Natural killer cell treated with Interleukin-12 subunit alpha and Interleukin-12 subunit beta and Interleukin-15 and Interleukin-18, amount 100 ng/mL, for 72 hours (primary cell): ENCODE data around the gene TMEM143. TPM values are rescaled to one million over a fixed set of nuclear protein-coding genes. Genes with fewer than 3 reads are reported as not detected.
"Not testable (repeated sequence)": the region's sequence is repeated elsewhere in the genome, so short reads cannot be mapped to it uniquely, and the experiment has no call there.

Source experiments
- ATAC-seq, 2 donors: fragments of 150-1000 bp; cut with Tn5 transposase in 1 of 2; sonication (Bioruptor Pico), chemical (Tn5 transposase) in 1 of 2; 2 replicates each; pipeline ENCODE4 v1.10.0; 2021
- DNase-seq: peaks from one replicate; pipeline ENCODE4 v3.0.0; 2022; ENCODE audit warnings: low spot score
- H3K27ac Mint-ChIP-seq, 2 donors: 1 replicate in 1 of 2; 2 replicates in 1 of 2; pipeline ENCODE4 v1.8.0; 2022; ENCODE audit warnings: mixed read lengths in 2 of 2, mild to moderate bottlenecking in 1 of 2, moderate library complexity in 1 of 2
- H3K27me3 Mint-ChIP-seq, 2 donors: 1 replicate in 1 of 2; 2 replicates in 1 of 2; pipeline ENCODE4 v1.8.0; 2022; ENCODE audit warnings: mixed read lengths in 2 of 2
- H3K36me3 Mint-ChIP-seq: one replicate; pipeline ENCODE4 v1.8.0; 2022; ENCODE audit warnings: mixed read lengths
- H3K4me1 Mint-ChIP-seq, 2 donors: 1 replicate in 1 of 2; 2 replicates in 1 of 2; pipeline ENCODE4 v1.8.0; 2022; ENCODE audit warnings: low read depth in 2 of 2, mixed read lengths in 2 of 2, mild to moderate bottlenecking in 1 of 2
- H3K4me3 Mint-ChIP-seq: one replicate; pipeline ENCODE4 v1.8.0; 2022; ENCODE audit warnings: mixed read lengths
- H3K9me3 Mint-ChIP-seq: 2 replicates; pipeline ENCODE4 v1.8.0; 2022; ENCODE audit warnings: mixed read lengths
- total RNA-seq, 2 donors: library from RNA; stranded (reverse); gene quantifications; one replicate each; pipeline ENCODE4 v1.2.3, GENCODE V29; 2022

Gene TMEM143
- total RNA-seq, 2 donors from 2014 or later: 6.9 to 25.5 TPM

DNA sequence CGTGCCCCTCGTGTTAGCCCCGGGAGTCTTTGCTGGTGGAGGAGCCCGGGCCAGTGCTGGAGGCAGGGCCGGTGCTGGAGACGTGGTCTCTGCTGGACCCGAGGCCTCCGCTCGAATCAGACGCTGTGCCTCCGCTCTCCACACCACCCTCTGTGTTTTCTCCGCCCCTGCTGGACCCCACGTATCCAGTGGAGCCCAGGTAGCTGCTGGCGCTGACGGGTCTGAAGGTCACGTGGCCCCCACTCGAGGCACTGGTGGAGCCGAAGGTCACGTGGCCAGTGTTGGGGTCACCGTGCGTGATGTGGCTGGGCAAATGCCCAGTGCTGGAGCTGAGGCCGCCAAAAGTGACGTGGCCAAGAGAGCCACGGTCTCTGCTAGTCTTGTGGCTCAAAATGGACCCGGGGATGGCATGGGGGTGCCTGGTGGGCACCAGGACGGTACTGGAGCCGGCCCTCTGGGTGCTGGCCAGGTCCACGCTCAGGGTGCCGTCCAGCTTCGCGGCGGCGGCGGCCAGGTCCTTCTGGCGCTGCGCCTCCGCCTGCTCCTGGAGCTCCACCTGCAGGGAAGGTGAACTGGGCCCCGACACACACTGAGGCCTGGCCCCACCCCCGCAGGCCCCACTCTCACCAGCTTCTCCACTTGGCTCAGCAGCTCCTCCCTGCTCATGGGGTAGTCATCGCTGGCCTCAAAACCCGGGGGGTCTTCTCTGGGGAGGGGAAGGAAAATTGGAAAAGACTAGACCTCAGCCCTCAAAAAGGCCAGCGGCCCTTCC is 66.6 kb downstream of the TMEM143 start:
- no peaks in the 10 kb centered on the region for H3K4me1 Mint-ChIP-seq
- ATAC-seq (no peak), DNase-seq (no peak)
- no peak overlapping the region for H3K27ac Mint-ChIP-seq
- no peaks in the 10 kb centered on the region for H3K9me3 Mint-ChIP-seq
- H3K27me3 Mint-ChIP-seq: no peaks in the 10 kb centered on the region
- no peaks in the 10 kb centered on the region for H3K36me3 Mint-ChIP-seq
- no peak overlapping the region for H3K4me3 Mint-ChIP-seq

DNA sequence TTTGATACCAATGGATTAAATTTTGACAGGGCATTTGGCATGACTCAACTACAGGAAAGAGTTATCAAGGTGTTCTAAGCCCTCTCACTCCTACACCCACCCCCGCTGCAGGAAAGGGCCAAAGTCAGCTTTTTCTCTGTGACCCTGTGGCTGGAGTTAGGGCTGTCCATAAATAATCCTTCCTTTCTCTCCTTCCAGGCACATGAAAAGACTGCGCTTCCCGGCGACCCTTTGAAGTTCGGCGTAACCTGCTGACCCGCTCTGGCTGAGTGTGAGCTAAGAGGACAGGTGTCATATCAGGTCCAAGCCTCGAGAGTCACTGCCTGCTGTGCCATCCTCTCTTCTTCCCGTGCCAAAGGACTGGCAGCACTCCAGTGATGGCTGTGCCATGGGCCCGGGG is 68.3 kb downstream of the TMEM143 start:
- Mint-ChIP-seq H3K27me3 (no peaks in the 10 kb centered on the region), H3K4me1 (peaks cover 0 to 5% of the 10 kb centered on the region in 2 donors), H3K36me3 (no peaks in the 10 kb centered on the region), H3K9me3 (no peaks in the 10 kb centered on the region), H3K27ac (no peak overlapping the region), H3K4me3 (no peak overlapping the region)
- ATAC-seq (no peak), DNase-seq (no peak)

DNA sequence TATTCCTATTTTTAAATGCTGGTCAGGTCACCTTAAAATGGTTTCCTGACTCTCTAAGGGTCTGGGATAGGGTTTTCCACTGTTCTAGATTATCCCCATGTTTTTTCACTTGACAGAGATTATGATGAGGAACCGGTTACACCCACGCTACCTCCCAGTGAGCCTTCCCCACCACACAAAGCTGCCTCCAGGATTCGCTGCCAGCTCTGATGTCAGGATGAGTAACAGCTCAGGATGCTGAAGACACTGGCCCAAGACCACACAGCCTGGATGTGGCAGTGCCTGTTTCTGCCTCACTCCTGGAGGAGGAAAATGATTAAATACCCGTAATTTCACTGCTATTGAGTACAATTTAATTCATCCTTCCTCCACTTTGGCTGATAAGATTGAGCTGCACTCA is 70.9 kb downstream of the TMEM143 start:
- DNase-seq: no peak
- H3K36me3 Mint-ChIP-seq: no peaks in the 10 kb centered on the region
- H3K27ac Mint-ChIP-seq: no peak overlapping the region
- peaks cover 0 to 5% of the 10 kb centered on the region in 2 donors for H3K4me1 Mint-ChIP-seq
- H3K27me3 Mint-ChIP-seq: no peaks in the 10 kb centered on the region
- H3K9me3 Mint-ChIP-seq: no peaks in the 10 kb centered on the region
- H3K4me3 Mint-ChIP-seq: no peak overlapping the region
- ATAC-seq: no peak

DNA sequence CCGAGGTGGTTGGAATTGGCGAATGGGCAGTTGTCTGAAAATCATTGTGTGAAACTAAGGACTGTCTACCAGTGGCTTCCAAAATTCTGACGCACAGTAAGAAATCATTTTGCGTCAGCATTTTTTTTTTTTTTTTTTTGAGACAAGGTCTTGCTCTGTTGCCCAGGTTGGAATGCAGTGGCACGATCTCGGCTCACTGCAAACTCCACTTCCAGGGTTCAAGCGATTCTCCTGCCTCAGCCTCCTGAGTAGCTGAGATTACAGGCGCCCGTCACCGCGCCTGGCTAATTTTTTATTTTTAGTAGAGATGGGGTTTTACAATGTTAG is 72.3 kb downstream of the TMEM143 start:
- ATAC-seq, H3K36me3 Mint-ChIP-seq, H3K4me1 Mint-ChIP-seq, H3K9me3 Mint-ChIP-seq, H3K27ac Mint-ChIP-seq, H3K27me3 Mint-ChIP-seq, DNase-seq: not testable (repeated sequence)
- peak overlapping the region; percentile 67 for H3K4me3 Mint-ChIP-seq

DNA sequence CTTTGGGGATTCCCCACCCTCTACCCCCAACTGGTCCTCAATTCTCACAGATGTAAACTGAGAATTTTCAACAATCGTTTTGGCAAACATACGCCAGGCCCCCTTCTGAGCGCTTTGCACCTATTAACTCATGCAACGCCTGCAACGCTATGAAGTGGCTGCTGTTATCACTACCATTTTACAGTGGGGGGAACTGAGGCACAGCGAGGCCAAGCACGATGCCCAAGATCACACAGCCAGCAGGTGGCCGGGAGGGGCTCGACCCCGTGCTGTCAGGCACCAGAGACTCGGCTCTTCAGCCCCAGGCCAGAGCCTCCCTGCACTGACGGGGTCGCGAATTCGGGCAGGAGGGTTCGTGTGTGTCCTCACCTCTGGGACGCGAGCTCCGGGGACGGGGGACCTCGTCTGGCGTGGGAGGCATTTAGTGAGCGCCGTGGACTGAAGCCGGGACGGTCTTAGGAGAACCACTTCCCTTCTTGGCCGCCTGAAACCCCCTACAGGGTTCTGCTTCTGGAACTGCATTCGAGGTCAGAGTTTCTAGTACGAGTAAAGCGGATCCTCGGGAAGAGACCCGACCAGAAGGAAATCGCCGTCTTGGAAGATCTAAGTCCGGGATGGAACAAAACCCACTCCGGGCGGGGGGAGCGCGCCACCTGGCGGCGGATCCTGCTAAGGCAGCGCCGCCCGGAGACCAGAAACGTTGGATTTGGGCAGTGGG is 72.8 kb downstream of the TMEM143 start:
- H3K9me3 Mint-ChIP-seq: no peaks in the 10 kb centered on the region
- peaks cover 5% of the 10 kb centered on the region for H3K36me3 Mint-ChIP-seq
- H3K27ac Mint-ChIP-seq: no peak overlapping the region
- peak overlapping the region; percentile 67 for H3K4me3 Mint-ChIP-seq
- DNase-seq: peak; percentile 72
- peaks cover 0 to 5% of the 10 kb centered on the region in 2 donors for H3K27me3 Mint-ChIP-seq
- ATAC-seq: peak; percentile 57 to 58
- H3K4me1 Mint-ChIP-seq: peaks cover 0 to 5% of the 10 kb centered on the region in 2 donors

DNA sequence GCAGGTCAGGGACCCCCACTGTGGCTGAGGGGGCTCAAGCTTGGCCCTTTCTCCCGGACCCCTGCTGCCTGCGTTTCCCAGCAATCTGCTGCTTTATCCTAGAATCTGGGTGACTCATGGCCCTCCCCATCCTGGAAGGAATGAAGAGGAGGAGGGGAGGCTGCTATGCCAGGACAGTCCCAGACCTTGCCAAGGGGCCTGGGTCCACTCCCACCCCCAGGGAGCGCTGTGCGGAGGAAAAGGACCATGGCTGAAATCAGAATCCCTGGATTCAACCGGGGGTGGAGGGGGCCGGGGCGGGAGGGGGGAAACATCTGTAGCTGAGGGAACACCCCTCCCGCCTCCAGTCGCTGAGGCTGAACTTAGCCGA is 73.4 kb downstream of the TMEM143 start:
- DNase-seq (no peak), ATAC-seq (no peak)
- Mint-ChIP-seq H3K4me1 (peaks cover 0 to 5% of the 10 kb centered on the region in 2 donors), H3K27me3 (peaks cover 0 to 10% of the 10 kb centered on the region in 2 donors), H3K9me3 (no peaks in the 10 kb centered on the region), H3K4me3 (no peak overlapping the region), H3K27ac (no peak overlapping the region), H3K36me3 (peaks cover 6% of the 10 kb centered on the region)

DNA sequence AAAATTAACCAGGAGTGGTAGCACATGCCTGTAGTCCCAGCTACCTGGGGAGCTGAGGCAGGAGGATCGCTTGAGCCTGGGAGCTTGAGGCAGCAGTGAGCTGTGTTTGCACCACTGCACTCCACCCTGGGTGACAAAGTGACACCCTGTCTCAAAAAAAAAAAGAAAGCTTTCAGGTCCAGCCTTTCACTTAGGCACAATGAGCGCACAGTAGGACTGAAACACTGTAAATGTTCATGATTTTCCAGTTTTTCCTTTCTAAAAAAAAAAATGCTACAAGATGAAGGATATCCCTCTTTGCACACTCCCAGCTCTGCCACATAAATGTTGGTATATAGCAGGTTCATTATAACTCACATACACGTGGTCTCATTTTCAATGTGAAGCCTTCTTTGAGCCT is 76.0 kb downstream of the TMEM143 start:
- ATAC-seq: no peak
- Mint-ChIP-seq H3K4me3 (no peak overlapping the region), H3K27me3 (peaks cover 0 to 17% of the 10 kb centered on the region in 2 donors)

DNA sequence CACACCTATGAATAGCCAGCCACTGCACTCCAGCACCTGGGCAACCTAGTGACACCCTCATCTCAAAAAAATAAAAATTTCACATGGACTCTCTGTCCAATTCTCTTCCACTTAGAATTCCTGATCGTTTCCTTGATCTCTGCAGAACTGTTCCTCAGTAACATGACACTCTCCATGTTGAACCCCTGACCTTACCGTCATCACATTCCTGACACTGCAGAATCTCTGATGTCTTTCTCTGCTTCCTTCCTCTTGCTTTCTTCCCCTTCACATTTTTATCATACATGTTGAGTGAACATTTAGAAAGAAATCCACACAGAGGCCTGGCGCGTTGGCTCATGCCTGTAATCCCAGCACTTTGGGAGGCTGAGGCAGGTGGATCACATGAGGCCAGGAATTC is 78.8 kb downstream of the TMEM143 start:
- DNase-seq (no peak), ATAC-seq (no peak)
- Mint-ChIP-seq H3K27ac (no peak overlapping the region), H3K36me3 (peaks cover 6% of the 10 kb centered on the region), H3K4me1 (no peaks in the 10 kb centered on the region), H3K27me3 (peaks cover 0 to 17% of the 10 kb centered on the region in 2 donors), H3K9me3 (no peaks in the 10 kb centered on the region), H3K4me3 (no peak overlapping the region)

More for the DNA sequence above, 76.0 kb downstream of the TMEM143 start:
- H3K27ac Mint-ChIP-seq: no peak overlapping the region
- no peaks in the 10 kb centered on the region for H3K9me3 Mint-ChIP-seq
- peaks cover 6% of the 10 kb centered on the region for H3K36me3 Mint-ChIP-seq
- DNase-seq: no peak
- H3K4me1 Mint-ChIP-seq: peaks cover 0 to 5% of the 10 kb centered on the region in 2 donors

DNA sequence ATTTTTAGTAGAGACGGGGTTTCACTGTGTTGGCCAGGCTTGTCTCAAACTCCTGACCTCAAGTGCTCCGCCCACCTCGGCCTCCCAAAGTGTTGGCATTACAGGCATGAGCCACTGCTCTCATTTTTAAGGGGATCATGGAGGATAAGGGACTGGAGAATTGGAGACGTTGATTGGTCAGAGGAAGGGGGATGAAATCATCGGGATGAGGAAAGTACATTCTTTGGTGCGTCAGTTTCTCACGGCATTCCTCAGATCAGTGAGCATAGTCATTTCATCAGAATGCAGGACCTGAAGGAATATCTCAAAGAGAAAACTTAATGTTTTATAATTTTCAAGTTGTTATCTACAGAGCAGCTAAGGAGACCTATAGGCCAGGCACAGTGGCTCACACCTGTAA is 79.8 kb downstream of the TMEM143 start:
- Mint-ChIP-seq H3K36me3 (peaks cover 6% of the 10 kb centered on the region), H3K4me3 (no peak overlapping the region), H3K27ac (no peak overlapping the region), H3K4me1 (no peaks in the 10 kb centered on the region), H3K9me3 (no peaks in the 10 kb centered on the region), H3K27me3 (peaks cover 0 to 17% of the 10 kb centered on the region in 2 donors)
- ATAC-seq: no peak
- DNase-seq: no peak

Other genes starting within 250 kb of the TMEM143 start
- gene LIG1, start 193.6 kb downstream of the TMEM143 start, total RNA-seq: 100 to 1,000 TPM in 1 of 2 donors, 10 to 100 TPM in 1; 65.8 to 172 TPM
- 10 to 100 TPM in 1 of 2 donors, 1 to 10 TPM in 1; 6.2 to 16.8 TPM for gene ZSWIM9, start 193.3 kb downstream of the TMEM143 start, total RNA-seq
- 100 to 1,000 TPM; 172 to 176 TPM for gene CARD8, start 108.0 kb downstream of the TMEM143 start, total RNA-seq
- under 1 TPM in 1 of 2 donors, not detected in 1; 0.64 TPM for gene ZNF114, start 93.9 kb downstream of the TMEM143 start, total RNA-seq
- gene EMP3, start 38.4 kb downstream of the TMEM143 start, total RNA-seq: 100 to 1,000 TPM in 1 of 2 donors, 10 to 100 TPM in 1; 99.4 to 157 TPM
- gene SYNGR4, start 427 bp upstream of the TMEM143 start, total RNA-seq: under 1 TPM in 1 of 2 donors, not detected in 1; 0.45 TPM
- gene KDELR1, start 27.6 kb upstream of the TMEM143 start, total RNA-seq: 10 to 100 TPM; 64.4 to 80.9 TPM
- gene GRIN2D, start 29.7 kb upstream of the TMEM143 start, total RNA-seq: under 1 TPM; 0.14 to 0.42 TPM
- 100 to 1,000 TPM in 1 of 2 donors, 10 to 100 TPM in 1; 60.6 to 104 TPM for gene GRWD1, start 82.0 kb upstream of the TMEM143 start, total RNA-seq
- 1 to 10 TPM; 2.1 to 4.6 TPM for gene KCNJ14, start 91.6 kb upstream of the TMEM143 start, total RNA-seq
- gene CYTH2, start 105.4 kb upstream of the TMEM143 start, total RNA-seq: 10 to 100 TPM; 66.4 to 66.9 TPM
- 1 to 10 TPM in 1 of 2 donors, under 1 TPM in 1; 0.40 to 1.3 TPM for gene LMTK3, start 147.9 kb upstream of the TMEM143 start, total RNA-seq
- not detected for gene SULT2B1, start 188.2 kb upstream of the TMEM143 start, total RNA-seq
- gene SPACA4, start 242.8 kb upstream of the TMEM143 start, total RNA-seq: not detected